ENCODE results near the gene C9orf78.

- TF ChIP-seq CTCF (IDR thresholded peaks at IDR 0.05) (no peak), EP300 (IDR thresholded peaks at IDR 0.05) (no peak), POLR2A (IDR thresholded peaks at IDR 0.05) (no peak), POLR2AphosphoS5 (IDR thresholded peaks at IDR 0.05) (no peak)
Measured at GRCh38 chr9:129828051-129828450, 7.0 kb downstream of the C9orf78 start.

Measured in sigmoid colon (tissue), 4 donors.